ENCODE results near the gene ECT2L.
A peak's percentile ranks its signal among the peaks of the same experiment; 100 is the strongest.

The ECT2L gene

DNA sequence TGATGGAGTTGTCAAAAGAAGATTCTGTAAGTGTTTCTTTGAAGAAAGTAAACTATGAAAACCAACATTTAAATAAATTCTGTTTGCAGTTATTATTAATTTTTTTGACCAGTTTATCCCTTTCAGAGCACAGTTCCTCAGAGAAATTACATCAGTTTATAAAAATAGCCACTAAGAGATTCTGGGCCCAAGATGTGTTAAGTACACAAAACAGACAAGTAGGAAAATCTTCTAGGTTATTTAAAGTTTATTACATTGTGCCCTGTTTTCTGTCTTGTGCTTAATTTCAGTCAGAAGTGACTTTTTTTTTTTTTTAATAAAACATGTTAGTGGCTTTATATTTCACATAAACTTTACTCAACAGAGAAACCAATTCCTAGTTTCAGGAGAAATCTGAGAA lies 72.3 kb downstream of the ECT2L start:
- Histone ChIP-seq H3K27ac (ENCODE audit: low read depth, low read length) (peak overlapping the region; percentile 1), H3K9ac (ENCODE audit: low read length) (no peak overlapping the region), H3K9me3 (ENCODE audit: low read length) (no peaks in the 10 kb centered on the region), H3K27me3 (ENCODE audit: control insufficient read depth in 1 of 2, insufficient read depth in 2 of 2, low read length in 2 of 2) (no peaks in the 10 kb centered on the region), H3K36me3 (ENCODE audit: insufficient read depth, low read length) (no peaks in the 10 kb centered on the region), H3K4me3 (ENCODE audit: low read depth in 1 of 2, low read length in 2 of 2) (no peak overlapping the region), H3K4me1 (ENCODE audit: insufficient read depth, low read length) (peaks cover 37% of the 10 kb centered on the region)

DNA sequence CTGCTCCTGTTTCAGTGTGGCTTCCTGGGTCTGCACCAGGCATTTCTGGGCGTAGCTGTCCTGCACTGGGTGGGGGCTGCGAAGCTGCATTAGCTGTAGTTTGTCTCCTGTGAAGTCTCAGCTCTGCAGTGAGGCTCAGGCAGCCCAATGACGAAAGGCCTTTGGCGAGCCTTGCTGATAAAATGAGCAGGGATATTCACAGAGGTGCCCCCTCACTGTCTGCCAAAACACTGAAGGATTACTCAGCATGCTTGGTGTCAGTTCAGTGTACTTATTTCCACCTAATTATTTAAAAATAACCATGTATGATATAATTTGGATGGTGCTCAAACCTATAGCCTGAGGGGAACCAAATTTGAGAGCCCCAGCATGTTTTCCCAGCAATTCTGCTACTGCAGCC lies 73.5 kb downstream of the ECT2L start:
- H3K4me1 ChIP-seq (ENCODE audit: insufficient read depth, low read length): peaks cover 35% of the 10 kb centered on the region
- H3K36me3 ChIP-seq (ENCODE audit: insufficient read depth, low read length): no peaks in the 10 kb centered on the region
- H3K4me3 ChIP-seq (ENCODE audit: low read depth in 1 of 2, low read length in 2 of 2): no peak overlapping the region
- no peak overlapping the region for H3K9ac ChIP-seq (ENCODE audit: low read length)
- no peaks in the 10 kb centered on the region for H3K9me3 ChIP-seq (ENCODE audit: low read length)
- no peak overlapping the region for H3K27ac ChIP-seq (ENCODE audit: low read depth, low read length)
- no peaks in the 10 kb centered on the region for H3K27me3 ChIP-seq (ENCODE audit: control insufficient read depth in 1 of 2, insufficient read depth in 2 of 2, low read length in 2 of 2)

DNA sequence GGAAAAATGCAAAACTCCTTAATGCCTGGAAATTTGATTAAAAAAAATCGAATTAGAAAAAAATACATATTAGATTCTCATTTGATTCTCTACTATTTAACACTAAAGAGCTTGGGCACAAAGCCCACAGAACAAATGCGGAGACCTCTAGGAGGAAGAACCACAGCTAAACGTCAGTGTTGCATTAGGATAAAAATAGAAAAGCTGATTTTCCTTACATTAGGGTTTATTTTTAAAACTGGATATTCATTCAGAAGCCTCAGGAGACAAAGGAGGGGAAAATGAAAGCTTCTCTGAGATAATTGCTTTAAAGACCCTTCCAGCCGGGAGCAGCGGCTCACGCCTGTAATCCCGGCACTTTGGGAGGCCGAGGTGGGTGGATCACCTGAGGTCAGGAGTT lies 77.3 kb downstream of the ECT2L start:
- no peaks in the 10 kb centered on the region for H3K9me3 ChIP-seq (ENCODE audit: low read length)
- H3K27me3 ChIP-seq (ENCODE audit: control insufficient read depth in 1 of 2, insufficient read depth in 2 of 2, low read length in 2 of 2): no peaks in the 10 kb centered on the region
- no peaks in the 10 kb centered on the region for H3K36me3 ChIP-seq (ENCODE audit: insufficient read depth, low read length)
- H3K9ac ChIP-seq (ENCODE audit: low read length): no peak overlapping the region
- H3K4me3 ChIP-seq (ENCODE audit: low read depth in 1 of 2, low read length in 2 of 2): no peak overlapping the region
- H3K4me1 ChIP-seq (ENCODE audit: insufficient read depth, low read length): peaks cover 26% of the 10 kb centered on the region
- no peak overlapping the region for H3K27ac ChIP-seq (ENCODE audit: low read depth, low read length)

DNA sequence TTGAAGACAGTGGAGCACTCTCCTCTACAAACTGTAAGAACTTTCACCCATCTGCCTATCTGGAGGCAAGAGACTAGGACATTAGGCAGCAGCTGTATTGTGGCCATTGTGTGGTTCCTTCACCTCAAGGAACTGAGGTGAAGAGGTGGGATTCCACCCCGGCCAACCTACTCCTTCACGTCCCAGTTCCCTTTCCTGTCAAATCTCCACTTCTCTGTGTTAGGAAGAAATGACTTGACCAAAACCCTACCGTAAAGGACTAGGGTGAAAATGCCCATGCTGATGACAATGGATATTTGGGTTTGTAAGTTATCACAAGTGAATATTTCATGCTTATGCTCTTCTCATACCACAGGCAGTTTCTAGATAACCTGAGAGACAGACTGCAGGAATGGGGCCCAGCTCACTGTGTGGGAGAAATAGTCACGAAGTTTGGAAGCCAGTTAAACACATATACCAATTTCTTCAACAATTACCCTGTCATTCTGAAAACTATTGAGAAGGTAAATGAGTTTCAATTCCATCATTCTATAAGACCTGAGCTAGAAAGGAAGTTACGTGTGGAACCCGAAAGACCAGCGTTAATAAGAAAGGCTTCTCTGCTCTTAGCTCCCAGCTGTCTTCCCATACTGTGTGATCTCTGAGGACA lies 86.6 kb downstream of the ECT2L start:
- H3K27me3 ChIP-seq (ENCODE audit: control insufficient read depth in 1 of 2, insufficient read depth in 2 of 2, low read length in 2 of 2): no peaks in the 10 kb centered on the region
- no peak overlapping the region for H3K27ac ChIP-seq (ENCODE audit: low read depth, low read length)
- H3K4me3 ChIP-seq (ENCODE audit: low read depth in 1 of 2, low read length in 2 of 2): no peak overlapping the region
- H3K9me3 ChIP-seq (ENCODE audit: low read length): no peaks in the 10 kb centered on the region
- H3K4me1 ChIP-seq (ENCODE audit: insufficient read depth, low read length): no peaks in the 10 kb centered on the region
- no peaks in the 10 kb centered on the region for H3K36me3 ChIP-seq (ENCODE audit: insufficient read depth, low read length)
- H3K9ac ChIP-seq (ENCODE audit: low read length): no peak overlapping the region

DNA sequence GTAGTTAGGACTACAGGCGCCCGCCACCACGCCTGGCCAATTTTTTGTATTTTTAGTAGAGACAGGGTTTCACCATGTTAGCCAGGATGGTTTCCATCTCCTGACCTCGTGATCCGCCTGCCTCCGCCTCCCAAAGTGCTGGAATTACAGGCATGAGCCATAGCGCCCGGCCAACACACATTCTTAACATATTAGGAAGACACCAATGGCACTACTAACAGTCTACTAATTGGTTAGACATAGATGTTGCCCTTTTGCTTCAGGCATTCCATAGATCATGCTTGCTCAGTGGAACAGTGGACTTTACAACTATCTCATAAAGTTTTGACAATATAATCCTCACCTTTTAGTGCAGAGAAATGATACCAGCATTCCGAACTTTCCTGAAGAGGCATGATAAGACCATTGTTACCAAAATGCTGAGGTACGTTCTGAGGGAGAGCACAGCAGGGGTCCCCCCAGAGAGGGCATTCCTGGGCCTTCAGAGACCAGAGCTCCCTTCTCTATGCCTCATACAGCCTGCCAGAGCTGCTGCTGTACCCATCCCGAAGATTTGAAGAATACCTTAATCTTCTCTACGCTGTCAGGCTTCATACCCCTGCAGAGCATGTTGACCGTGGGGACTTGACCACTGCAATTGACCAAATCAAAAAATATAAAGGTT lies 89.4 kb downstream of the ECT2L start:
- Histone ChIP-seq H3K9ac (ENCODE audit: low read length) (no peak overlapping the region), H3K4me1 (ENCODE audit: insufficient read depth, low read length) (no peaks in the 10 kb centered on the region), H3K9me3 (ENCODE audit: low read length) (no peaks in the 10 kb centered on the region), H3K27me3 (ENCODE audit: control insufficient read depth in 1 of 2, insufficient read depth in 2 of 2, low read length in 2 of 2) (no peaks in the 10 kb centered on the region), H3K36me3 (ENCODE audit: insufficient read depth, low read length) (no peaks in the 10 kb centered on the region), H3K27ac (ENCODE audit: low read depth, low read length) (no peak overlapping the region), H3K4me3 (ENCODE audit: low read depth in 1 of 2, low read length in 2 of 2) (no peak overlapping the region)

DNA sequence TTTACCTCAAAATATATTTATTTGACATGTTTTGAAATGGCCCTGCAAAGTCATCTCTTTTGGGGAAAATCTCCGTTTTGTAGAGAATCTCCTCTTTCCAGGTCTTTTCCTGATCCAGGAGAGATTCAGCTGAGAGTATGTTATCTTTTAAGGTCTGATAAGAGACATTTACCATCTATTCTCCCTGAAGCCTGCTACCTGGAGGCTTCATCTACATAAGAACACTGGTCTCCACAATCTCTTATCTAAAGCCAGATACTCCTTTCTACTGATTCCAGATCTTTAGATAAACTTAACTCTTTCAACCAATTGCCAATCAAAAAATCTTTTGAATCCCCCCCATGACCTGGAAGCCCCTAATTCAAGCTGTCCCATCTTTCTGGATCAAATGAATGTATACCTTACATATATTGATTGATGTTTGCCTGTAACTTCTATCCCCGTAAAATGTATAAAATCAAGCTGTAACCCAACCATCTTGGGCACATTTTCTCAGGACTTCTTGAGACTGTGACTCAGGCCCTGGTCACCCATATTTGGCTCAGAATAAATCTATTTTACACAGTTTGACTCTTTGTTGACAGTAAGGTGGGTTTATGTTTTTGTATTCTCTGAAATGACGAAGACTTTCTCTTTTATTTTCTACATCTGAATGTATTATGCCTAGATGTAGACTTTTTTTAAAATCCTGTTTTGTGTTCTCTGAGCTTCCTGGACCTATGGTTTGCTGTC lies 95.5 kb downstream of the ECT2L start:
- no peak overlapping the region for H3K9ac ChIP-seq (ENCODE audit: low read length)
- no peak overlapping the region for H3K27ac ChIP-seq (ENCODE audit: low read depth, low read length)
- H3K4me3 ChIP-seq (ENCODE audit: low read depth in 1 of 2, low read length in 2 of 2): no peak overlapping the region
- H3K27me3 ChIP-seq (ENCODE audit: control insufficient read depth in 1 of 2, insufficient read depth in 2 of 2, low read length in 2 of 2): no peaks in the 10 kb centered on the region
- H3K4me1 ChIP-seq (ENCODE audit: insufficient read depth, low read length): no peaks in the 10 kb centered on the region
- no peaks in the 10 kb centered on the region for H3K36me3 ChIP-seq (ENCODE audit: insufficient read depth, low read length)
- no peaks in the 10 kb centered on the region for H3K9me3 ChIP-seq (ENCODE audit: low read length)

DNA sequence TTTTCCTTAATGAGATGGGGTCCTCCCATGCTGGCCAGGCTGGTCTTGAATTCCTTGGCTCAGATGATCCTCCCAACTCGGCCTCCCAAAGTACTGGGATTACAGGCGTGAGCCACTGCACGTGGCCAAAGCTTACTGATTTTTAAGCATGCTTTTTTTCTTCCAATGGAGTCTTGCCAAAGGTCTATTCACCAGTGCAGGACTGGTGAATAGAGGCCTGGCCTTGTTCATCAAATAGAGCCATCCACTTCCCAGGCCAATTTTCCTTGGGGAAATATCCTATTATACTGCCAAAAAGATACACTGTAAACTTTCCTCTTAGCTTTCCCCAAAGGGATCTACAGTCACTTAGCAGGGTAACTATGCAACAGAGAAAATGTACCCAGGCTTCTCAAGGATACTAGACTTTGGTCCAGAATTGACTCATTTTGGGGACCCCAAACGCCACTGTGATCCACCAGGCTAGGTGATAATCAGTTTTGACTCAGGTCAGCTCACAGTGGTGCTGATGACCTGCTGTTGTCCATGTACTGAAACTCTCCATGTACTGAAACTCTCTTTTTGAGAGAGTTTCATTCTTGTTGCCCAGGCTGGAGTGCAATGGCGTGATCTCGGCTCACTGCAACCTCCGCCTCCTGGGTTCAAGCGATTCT lies 100.3 kb downstream of the ECT2L start:
- Histone ChIP-seq H3K4me3 (ENCODE audit: low read depth in 1 of 2, low read length in 2 of 2) (no peak overlapping the region), H3K9me3 (ENCODE audit: low read length) (no peaks in the 10 kb centered on the region), H3K9ac (ENCODE audit: low read length) (no peak overlapping the region), H3K4me1 (ENCODE audit: insufficient read depth, low read length) (no peaks in the 10 kb centered on the region), H3K27me3 (ENCODE audit: control insufficient read depth in 1 of 2, insufficient read depth in 2 of 2, low read length in 2 of 2) (no peaks in the 10 kb centered on the region), H3K27ac (ENCODE audit: low read depth, low read length) (no peak overlapping the region), H3K36me3 (ENCODE audit: insufficient read depth, low read length) (peaks cover 8% of the 10 kb centered on the region)

DNA sequence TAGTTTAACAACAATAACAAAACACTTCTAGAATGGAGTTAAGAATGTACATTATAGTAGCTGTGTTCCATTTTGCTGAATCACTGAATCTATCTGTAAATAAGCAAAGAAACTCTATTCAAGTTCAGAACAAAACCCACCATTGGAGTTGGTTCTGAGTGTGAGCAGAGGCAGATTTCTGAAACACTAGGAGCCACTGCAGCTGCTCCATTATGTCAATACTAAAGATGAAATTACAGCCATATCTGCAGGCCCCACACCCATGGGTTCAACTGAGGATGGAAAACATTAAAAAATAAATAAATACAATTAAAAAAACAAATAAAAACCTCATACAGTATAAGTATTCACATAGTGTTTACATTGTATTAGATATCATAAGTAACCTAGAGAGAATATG lies 101.1 kb downstream of the ECT2L start:
- no peaks in the 10 kb centered on the region for H3K4me1 ChIP-seq (ENCODE audit: insufficient read depth, low read length)
- no peak overlapping the region for H3K27ac ChIP-seq (ENCODE audit: low read depth, low read length)
- H3K36me3 ChIP-seq (ENCODE audit: insufficient read depth, low read length): peaks cover 8% of the 10 kb centered on the region
- no peaks in the 10 kb centered on the region for H3K27me3 ChIP-seq (ENCODE audit: control insufficient read depth in 1 of 2, insufficient read depth in 2 of 2, low read length in 2 of 2)
- no peak overlapping the region for H3K9ac ChIP-seq (ENCODE audit: low read length)
- no peaks in the 10 kb centered on the region for H3K9me3 ChIP-seq (ENCODE audit: low read length)
- no peak overlapping the region for H3K4me3 ChIP-seq (ENCODE audit: low read depth in 1 of 2, low read length in 2 of 2)

DNA sequence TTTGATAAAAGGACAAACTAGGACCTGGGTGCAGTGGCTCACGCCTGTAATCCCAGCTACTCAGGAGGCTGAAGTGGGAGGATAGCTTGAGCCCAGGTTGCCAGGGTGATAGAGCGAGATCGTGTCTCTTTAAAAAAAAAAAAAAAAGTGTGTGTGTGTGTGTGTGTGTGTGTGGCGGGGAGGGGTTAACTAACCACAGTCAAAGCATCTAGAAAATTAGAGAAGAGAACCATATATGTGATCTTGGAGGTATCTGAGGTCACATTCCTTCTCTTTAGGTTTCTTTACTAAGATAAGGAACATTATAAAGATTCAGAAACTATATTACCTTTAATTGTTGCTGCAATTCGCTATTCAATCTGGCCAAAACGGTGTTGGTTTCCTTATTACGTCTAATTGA lies 111.3 kb downstream of the ECT2L start:
- Histone ChIP-seq H3K9ac (ENCODE audit: low read length) (no peak overlapping the region), H3K27ac (ENCODE audit: low read depth, low read length) (no peak overlapping the region), H3K4me1 (ENCODE audit: insufficient read depth, low read length) (no peaks in the 10 kb centered on the region), H3K9me3 (ENCODE audit: low read length) (no peaks in the 10 kb centered on the region), H3K36me3 (ENCODE audit: insufficient read depth, low read length) (peaks cover 39% of the 10 kb centered on the region), H3K27me3 (ENCODE audit: control insufficient read depth in 1 of 2, insufficient read depth in 2 of 2, low read length in 2 of 2) (no peaks in the 10 kb centered on the region), H3K4me3 (ENCODE audit: low read depth in 1 of 2, low read length in 2 of 2) (no peak overlapping the region)

DNA sequence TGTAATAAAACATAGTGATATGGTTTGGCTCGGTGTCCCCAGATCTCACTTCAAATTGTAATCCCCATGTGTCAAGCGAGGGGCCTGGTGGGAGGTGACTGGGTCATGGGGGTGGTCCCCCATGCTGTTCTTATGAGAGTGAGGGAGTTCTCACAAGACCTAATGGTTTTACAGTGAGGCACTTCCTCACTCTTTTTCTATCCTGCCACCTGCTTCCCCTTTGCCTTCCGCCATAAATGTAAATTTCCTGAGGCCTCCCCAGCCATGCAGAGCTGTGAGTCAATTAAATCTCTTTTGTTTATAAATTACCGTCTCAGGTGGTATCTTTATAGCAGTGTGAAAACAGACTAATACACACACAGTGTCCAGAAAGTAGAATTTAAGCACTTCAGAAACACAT lies 113.6 kb downstream of the ECT2L start:
- Histone ChIP-seq H3K36me3 (ENCODE audit: insufficient read depth, low read length) (peaks cover 46% of the 10 kb centered on the region), H3K27me3 (ENCODE audit: control insufficient read depth in 1 of 2, insufficient read depth in 2 of 2, low read length in 2 of 2) (no peaks in the 10 kb centered on the region), H3K9me3 (ENCODE audit: low read length) (no peaks in the 10 kb centered on the region), H3K9ac (ENCODE audit: low read length) (no peak overlapping the region), H3K4me3 (ENCODE audit: low read depth in 1 of 2, low read length in 2 of 2) (no peak overlapping the region), H3K4me1 (ENCODE audit: insufficient read depth, low read length) (no peaks in the 10 kb centered on the region), H3K27ac (ENCODE audit: low read depth, low read length) (no peak overlapping the region)

DNA sequence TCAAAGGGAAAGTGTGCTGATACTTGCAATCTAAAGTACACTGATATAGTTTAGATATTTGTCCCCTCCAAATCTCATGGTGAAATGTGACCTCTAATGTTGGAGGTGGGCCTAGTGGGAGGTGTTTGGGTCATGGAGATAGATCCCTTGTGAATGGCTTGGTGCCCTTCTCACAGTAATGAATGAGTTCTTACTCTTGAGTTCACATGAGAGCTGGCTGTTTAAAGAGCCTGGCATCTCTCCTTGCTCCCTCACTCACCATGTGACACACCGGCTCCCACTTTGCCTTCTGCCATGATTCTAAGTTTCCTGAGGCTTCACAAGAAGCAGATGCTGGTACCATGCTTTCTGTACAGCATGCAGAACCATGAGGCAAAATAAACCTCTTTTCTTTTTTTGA lies 114.1 kb downstream of the ECT2L start:
- no peaks in the 10 kb centered on the region for H3K27me3 ChIP-seq (ENCODE audit: control insufficient read depth in 1 of 2, insufficient read depth in 2 of 2, low read length in 2 of 2)
- no peak overlapping the region for H3K9ac ChIP-seq (ENCODE audit: low read length)
- peaks cover 51% of the 10 kb centered on the region for H3K36me3 ChIP-seq (ENCODE audit: insufficient read depth, low read length)
- H3K9me3 ChIP-seq (ENCODE audit: low read length): no peaks in the 10 kb centered on the region
- no peak overlapping the region for H3K4me3 ChIP-seq (ENCODE audit: low read depth in 1 of 2, low read length in 2 of 2)
- H3K27ac ChIP-seq (ENCODE audit: low read depth, low read length): no peak overlapping the region
- H3K4me1 ChIP-seq (ENCODE audit: insufficient read depth, low read length): no peaks in the 10 kb centered on the region

Measured in muscle layer of colon (tissue), 2 donors.